Measurements from ENCODE around the gene KCNG2.

The KCNG2 gene

DNA sequence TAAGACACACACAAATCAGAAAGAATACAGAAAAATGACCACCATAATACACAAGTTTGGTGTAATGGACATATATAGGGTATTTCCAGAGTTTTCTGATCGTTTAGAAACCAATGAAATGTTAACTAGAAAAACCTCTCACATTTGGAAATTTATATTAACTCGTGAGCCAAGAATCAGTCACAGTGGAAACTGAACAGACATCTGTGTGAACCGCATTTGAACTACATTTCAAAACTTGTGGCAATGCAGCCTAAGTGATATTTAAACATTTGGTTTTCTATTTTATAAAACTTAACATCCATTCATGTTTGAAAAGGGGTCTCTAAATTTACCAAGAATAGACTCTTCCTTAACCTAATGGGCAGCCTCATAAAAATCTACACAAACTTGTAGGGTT, 29.0 kb upstream of the KCNG2 start:
- no peak for DNase-seq

- no peak for DNase-seq
These were observed 27.8 kb upstream of the KCNG2 start for GRCh38 chr18:79769698-79770500.

DNA sequence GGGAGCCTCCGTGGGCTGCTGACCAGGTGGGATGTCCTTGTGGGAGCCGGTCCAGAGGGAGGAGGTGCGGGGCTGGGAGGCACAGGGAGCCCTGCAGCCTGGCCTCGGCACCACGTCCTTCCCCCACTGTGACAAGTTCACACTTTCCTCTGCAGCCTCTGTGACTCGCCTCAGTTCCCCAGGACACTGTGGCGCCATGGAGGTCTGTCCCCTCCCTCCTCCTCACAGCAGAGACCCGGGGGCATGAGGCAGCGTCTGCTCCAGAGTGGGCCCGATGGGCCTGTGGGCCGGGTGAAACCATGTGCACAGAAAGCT, 27.3 kb upstream of the KCNG2 start:
- DNase-seq: no peak

DNA sequence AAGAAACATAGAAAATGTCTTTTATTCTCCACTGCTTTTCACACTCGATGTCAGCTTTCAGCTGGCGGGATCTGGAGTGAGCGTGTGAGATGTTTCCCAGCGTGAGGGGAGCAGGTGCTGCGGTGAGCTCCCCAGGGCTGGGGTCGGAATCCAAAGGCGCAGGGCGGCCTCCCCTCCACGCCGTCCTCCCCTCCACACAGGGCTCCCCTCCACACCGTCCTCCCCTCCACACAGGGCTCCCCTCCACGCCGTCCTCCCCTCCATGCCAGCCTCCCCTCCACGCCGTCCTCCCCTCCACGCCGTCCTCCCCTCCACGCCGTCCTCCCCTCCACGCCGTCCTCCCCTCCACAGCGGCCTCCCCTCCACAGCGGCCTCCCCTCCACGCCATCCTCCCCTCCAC, 26.9 kb upstream of the KCNG2 start:
- DNase-seq: no peak

GRCh38 chr18:79771446-79772107, 26.2 kb upstream of the KCNG2 start:
- no peak for DNase-seq

GRCh38 chr18:79772108-79772864, 25.5 kb upstream of the KCNG2 start:
- no peak for DNase-seq

- DNase-seq: no peak
These were observed 24.7 kb upstream of the KCNG2 start for GRCh38 chr18:79772865-79773696.

DNA sequence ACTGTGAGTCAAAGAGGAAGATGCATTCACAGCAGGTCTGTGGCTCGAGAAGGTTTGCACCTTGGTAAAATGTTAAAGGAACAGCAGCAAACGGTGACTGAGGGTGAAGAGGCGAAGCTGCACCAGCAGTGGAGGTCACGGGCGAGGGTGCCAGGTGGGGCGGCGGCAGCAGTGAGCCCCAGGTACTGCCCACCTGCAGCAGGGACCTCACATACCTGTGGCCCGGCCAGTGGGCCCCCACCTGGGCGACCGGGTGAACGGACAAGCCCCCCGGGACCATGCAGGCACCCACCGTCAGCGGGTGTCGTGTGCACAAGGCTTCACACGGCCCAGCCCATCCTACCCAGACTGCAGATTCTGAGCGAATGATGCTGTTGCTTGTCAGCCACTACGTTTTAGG, 23.6 kb upstream of the KCNG2 start:
- no peak for DNase-seq

- DNase-seq: no peak
These were observed 22.1 kb upstream of the KCNG2 start for GRCh38 chr18:79775441-79776221.

GRCh38 chr18:79776674-79777073, 21.1 kb upstream of the KCNG2 start:
- DNase-seq: no peak

- no peak for DNase-seq
These were observed 19.4 kb upstream of the KCNG2 start for GRCh38 chr18:79778291-79778791.

- DNase-seq: no peak
These were observed 18.6 kb upstream of the KCNG2 start for GRCh38 chr18:79779021-79779699.

- no peak for DNase-seq
These were observed 18.0 kb upstream of the KCNG2 start for GRCh38 chr18:79779700-79780190.

GRCh38 chr18:79780547-79780946, 17.2 kb upstream of the KCNG2 start:
- no peak for DNase-seq

GRCh38 chr18:79781331-79781941, 16.3 kb upstream of the KCNG2 start:
- DNase-seq: no peak

DNA sequence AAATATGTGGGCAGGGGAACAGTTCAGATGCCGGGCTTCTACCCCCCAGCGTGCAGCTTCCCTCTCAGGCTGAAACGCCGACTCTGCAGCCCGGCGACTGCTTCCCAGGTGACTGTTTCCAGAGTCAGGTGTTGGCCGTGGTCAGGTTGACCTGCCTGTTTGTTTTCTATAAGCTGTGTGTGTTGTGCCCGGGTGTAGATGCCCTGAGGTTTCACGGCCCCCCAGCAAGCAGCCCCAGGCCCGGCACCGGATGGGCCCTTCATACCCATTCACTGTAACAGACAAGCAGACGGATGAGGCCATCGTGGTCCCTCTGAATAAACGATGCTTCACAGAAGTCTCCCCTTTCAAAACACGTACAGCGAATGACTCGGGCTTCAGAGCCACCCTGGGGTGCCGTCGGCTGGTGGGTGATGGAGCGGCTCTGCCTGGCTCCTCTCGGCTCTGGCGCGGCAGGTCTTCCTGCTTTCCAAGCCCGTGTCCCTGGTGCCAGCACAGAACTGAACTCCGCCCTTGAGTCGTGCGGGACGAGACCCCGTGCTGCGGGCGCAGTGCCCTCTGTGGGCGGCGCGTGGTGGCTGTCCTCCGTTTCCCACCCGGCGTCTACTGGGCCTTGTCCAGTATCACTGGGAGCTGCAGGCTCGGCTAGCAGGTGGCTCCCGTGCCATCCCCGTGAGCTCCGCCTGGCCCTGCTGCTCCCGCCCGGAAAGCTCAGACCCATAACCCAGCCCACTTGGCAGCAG, 15.0 kb upstream of the KCNG2 start:
- DNase-seq: no peak

GRCh38 chr18:79784071-79784913, 13.4 kb upstream of the KCNG2 start:
- DNase-seq: no peak

DNA sequence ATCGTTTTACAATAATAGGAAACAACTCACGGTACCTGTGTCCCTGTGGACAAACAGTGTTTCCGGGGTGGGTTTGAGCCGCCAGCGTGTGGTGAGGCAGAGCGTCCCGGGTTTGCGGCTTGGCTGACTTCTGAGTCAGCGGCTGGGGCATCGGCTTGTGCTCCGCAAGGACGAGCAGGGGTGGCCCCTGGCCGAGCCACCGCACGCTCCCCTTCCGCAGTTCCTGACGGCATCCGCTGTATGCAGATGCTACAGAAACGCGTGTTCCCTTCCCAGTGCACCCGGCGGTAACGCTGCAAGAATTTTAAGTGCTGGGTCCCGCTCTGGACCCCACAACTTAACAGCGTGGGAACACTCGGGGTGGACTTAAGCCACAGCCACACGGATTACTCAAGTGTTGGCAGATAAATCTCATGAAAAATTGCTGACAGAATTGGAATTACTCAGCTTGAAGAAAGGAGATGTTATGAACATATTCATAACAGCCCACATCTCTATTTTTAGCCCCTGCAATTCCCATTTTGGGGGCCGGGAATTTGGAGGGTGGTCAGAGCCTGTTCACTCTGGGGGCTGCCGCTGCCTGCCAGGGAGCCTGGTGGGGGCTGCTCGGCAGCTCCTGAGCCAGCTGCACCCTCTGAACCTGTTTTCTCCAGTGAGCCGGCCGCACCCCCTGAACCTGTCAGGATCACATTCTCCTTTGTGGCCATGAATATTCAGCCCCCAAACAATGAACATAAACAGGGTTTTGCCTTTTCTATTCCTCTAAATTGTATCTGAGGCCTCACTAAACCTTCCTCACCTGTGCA, 12.6 kb upstream of the KCNG2 start:
- no peak for DNase-seq

Measured in NCI-H1694 treated with DMSO at 0.1 percent for 48 hours (cell line).